GM18868 (cell line): ENCODE results near the gene AADACL4.
"Not testable (repeated sequence)": the region's sequence is repeated elsewhere in the genome, so short reads cannot be mapped to it uniquely, and the experiment has no call there.

Experiments used
- ATAC-seq: cut with Tn5 transposase; IDR thresholded peaks from one replicate; pipeline ENCODE4 v1.9.1; 2021; ENCODE audit warnings: mild to moderate bottlenecking, moderate library complexity; ENCODE audit not compliant: unreplicated experiment

The AADACL4 gene

GRCh38 chr1:12657885-12658512 is 14.1 kb downstream of the AADACL4 start:
- ATAC-seq, result not testable (repeated sequence)

DNA sequence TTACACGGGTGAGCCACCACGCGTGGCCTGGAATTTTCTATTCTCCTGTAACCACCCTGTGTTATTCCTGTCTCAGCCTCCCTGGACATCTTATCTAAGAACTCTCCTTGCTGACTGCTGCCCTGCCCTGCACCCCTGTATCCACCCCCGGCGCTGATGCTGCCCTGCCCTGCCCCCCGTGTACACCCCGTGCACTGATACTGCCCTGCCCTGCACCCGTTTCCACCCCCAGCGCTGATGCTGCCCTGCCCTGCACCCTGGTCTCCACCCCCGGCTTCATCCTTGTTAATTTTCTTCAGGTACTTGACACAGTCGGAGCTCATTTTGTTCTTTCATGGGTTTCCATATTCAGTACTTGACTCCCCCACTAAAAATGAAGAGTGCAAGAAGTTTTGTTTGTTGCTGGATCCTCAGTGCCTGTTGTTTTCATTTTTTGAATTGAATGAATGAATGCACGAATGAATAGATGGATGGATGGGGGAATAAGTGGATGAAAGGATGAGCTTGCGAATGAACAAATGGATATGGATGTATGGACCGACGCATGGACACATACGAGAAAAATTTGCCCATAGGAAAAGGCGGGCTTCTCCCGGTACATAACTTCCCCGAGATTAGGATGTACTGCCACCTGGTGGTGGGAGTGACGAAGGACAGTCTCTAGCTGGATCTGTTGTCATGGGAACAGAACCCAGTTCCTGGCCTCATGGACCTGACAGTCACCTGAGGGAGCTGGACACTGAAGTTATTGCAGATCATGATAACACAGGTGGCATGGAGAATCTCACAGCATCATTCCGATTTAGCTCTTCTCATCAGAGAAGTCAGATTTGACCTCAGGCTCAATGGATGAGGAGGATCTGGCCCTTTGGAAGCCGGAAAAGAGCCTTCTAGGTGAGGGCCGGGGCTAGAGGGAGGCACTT is 14.9 kb downstream of the AADACL4 start:
- ATAC-seq, result no peak

DNA sequence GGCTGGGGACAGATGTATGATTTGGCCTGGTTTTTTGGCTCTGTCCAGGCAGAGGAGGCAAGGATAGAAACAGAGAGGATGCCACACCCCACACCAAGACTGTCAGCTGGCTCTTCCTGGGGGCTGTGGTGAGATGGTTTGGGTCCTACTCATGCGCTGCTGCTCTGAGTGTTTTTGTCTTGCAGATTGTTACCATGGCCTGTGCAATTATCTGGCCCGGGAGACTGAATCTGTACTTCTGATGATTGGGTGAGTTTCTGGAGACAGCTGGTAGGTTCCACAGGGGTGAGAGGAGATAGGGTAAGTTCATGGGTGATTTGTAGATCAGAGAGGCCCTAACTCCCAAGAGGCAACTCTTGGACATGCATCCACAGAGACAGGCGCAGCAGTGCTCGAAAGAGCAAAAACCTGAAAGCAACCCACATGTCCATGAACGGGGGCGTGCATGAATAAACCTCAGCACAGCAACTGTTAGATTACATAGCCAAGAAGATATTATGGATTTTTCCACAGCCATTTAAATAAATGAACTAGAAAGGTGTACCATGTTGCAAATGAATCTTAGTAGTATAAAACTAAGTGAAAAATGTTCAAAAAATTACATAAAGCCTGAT is 17.8 kb downstream of the AADACL4 start:
- no peak for ATAC-seq

DNA sequence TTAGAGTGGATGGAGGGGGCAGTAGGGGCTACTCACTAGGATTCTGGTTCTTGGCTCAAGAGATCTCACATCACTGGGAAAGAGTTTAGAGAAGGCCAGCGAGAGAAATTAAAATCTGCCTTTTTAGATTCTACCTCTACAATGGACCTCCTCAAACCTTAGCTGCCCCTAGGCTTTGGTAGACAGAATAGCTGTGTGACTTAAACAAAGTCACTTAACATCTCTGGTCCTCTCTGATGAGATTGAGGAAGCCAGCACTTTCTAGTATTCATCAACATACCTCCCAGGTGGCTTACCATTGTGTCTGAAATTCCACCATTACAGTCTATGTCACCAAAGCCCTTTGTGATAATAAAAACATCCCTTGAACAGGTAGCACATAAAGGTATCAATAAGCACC is 18.7 kb downstream of the AADACL4 start:
- ATAC-seq, result no peak

- no peak for ATAC-seq
Measured at GRCh38 chr1:12665511-12665910, 21.6 kb downstream of the AADACL4 start.

GRCh38 chr1:12666141-12666735 is 22.4 kb downstream of the AADACL4 start:
- no peak for ATAC-seq

GRCh38 chr1:12669529-12670068 is 25.7 kb downstream of the AADACL4 start:
- ATAC-seq, result no peak

DNA sequence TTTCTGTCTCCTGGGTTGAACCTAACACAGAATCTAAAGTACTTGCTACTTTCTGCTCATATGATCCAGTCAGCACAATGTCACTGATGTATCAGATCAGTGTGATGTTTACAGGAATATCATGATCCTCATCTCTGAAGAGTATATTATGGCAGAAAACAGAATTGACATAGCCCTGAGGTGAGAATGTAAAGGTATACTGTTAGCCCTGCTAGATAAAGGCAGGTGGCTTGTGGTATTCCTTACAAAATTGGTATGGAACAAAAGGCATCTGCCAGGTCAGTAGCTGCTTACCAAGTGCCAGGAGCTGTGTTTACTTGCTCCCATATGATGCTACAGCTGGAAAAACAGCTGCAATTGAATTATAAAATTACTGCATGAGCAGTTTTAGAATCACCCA is 30.5 kb downstream of the AADACL4 start:
- ATAC-seq, result no peak

- ATAC-seq, result not testable (repeated sequence)
Measured at GRCh38 chr1:12676122-12676521, 32.2 kb downstream of the AADACL4 start.

GRCh38 chr1:12677565-12677964 is 33.7 kb downstream of the AADACL4 start:
- no peak for ATAC-seq

DNA sequence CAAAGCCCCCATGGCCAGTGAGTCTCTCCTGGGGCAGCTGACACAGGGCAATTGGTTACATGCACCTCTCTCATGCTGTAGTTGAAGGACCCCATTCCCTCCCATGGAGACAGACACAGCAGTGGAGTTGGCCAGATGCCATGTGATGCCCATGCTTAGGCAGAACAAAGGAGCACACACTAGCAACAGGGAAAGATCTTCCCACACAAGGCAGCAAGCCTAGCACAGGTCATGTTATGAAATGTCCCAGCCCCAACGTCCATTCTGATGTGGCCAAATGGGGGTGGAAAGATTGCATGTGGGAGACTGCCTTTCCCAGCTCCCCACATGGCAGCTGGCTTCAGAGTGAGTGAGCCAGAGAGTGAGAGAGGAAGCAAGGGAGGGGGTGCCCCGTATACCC is 34.5 kb downstream of the AADACL4 start:
- no peak for ATAC-seq

GRCh38 chr1:12678820-12679219 is 34.9 kb downstream of the AADACL4 start:
- no peak for ATAC-seq

DNA sequence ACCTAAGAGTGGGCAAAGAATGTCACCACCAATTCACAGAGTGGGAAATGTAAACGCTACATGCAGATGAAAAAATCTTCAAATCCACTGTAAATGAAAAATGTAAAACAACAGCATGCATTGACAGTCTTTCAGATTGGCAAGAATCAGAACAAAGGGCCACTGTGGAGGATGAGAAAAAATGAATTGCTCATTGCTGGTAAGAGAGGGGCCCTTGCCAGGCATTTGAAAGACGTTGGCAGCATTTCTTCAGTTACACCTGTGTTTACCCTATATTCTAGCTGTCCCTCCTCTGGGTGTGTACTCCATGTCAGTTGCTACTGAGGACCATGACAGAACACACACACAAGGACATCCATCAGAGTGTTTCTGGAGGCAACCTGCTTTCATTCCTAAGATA is 46.3 kb downstream of the AADACL4 start:
- ATAC-seq, result no peak

GRCh38 chr1:12692967-12693782 is 49.3 kb downstream of the AADACL4 start:
- ATAC-seq, result no peak

- ATAC-seq, result no peak
Measured at GRCh38 chr1:12696658-12697057, 52.8 kb downstream of the AADACL4 start.

DNA sequence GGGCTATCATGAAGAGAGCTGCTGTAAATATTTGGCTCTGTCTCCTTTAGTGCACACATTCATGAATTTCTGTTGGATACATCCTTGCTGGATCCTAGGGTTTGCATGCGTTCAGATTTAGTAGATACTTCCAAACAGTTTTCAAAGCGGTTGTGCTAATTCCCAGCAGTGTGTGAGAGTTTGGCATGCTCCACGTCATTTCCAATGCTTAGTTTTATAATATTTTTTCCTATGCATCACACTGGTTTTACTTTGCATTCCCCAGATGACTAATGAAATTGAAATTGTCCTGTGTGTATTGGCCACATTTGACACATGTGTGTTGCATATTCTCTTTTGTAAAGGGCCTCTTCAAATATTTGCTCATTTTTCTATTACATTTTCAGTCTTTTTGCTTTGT is 53.5 kb downstream of the AADACL4 start:
- ATAC-seq, result no peak

DNA sequence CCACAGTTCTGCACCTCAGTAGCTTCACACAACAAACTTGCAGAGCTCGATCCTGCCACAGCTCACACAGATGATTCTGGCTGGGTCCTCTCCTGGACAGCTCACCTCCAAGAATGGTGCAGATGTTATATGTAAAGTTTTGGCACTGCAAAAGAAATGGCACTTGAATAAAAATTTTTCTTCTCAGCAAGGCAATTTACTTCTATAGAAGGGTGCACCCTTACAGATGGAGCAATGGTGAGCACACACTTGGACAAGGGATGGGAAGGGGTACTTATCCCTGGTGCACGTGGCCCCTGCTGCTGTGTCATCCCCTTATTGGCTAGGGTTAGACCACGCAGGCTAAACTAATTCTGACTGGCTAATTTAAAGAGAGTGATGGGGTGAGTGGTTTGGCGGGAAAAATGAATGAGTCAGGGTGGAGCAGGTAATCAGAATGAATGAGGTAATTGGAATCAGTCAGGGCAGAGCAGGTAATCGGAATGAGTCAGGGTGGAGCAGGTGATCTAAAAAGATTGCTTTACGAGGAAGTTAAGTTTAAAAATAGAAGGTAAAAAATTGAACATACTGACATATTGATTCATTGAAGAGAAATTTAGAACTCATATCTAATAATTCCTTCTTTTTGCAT is 60.1 kb downstream of the AADACL4 start:
- ATAC-seq, result no peak

DNA sequence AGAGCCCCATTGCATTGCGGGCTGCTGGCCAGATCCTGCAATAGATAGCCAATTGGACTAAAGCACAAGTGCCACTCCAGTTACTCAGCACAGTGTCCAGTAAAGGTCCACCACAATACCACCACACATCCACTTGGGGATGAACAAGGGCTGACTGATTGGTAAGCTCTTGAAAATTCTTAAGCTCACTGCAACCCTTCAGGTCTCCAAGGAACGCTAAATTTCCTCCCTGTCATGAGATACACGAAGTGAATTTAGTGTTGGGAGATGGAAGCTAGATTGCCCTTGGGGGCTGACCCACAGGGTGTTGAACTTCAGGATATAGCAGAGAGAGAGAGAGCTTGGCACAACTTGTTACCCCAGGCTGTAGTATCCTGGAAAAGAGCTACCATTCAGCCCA is 62.2 kb downstream of the AADACL4 start:
- ATAC-seq, result no peak

DNA sequence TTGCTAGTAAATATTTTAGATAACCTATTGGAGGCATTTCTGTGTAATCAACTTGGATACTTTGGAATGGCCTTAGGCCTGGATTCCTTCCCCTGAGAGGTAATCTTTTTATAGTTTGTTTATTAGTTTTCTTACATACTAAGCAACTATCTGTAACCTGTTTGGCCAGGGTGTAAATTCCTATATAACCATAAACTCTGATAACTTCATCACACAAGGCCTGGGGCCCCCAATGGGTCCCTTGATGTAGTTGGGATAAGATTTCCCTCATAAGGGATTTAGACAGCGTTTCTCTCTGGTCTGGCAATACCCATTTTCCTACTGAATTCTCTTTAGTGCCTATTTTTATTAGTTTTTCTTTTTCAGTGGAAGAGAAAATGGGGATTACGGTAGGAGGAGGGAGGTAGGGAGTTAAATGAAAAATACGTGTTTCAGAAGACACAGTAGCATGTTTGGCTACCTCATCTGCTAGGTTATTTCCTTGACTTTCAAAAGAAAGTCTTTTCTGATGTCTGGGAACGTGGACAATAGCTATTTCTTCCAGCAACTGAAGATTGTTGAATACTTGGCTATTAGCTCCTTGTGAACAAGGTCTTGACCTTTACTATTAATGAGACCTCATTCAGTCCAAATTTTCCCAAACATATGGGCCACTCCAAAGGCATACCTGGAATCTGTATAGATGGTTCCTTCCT is 64.7 kb downstream of the AADACL4 start:
- no peak for ATAC-seq
